Kidney epithelial cell (primary cell): ENCODE measurements around the gene PCDHA5. TPM values are rescaled to one million over a fixed set of nuclear protein-coding genes. Genes with fewer than 3 reads are reported as not detected.
"Not testable (repeated sequence)": the region's sequence is repeated elsewhere in the genome, so short reads cannot be mapped to it uniquely, and the experiment has no call there.

Experiments
- DNase-seq: peaks from one replicate; pipeline ENCODE4 v3.0.0-alpha.2; 2010; ENCODE audit warnings: low read depth
- H3K27me3 ChIP-seq: 2 replicates; pipeline ENCODE4 v1.6.0; 2011; ENCODE audit warnings: low read length; ENCODE audit not compliant: control insufficient read depth, insufficient read depth
- H3K36me3 ChIP-seq: 2 replicates; pipeline ENCODE4 v1.5.1; 2011; ENCODE audit warnings: low read length; ENCODE audit not compliant: control insufficient read depth, insufficient read depth
- H3K4me3 ChIP-seq: 2 replicates; pipeline ENCODE4 v1.5.1; 2011; ENCODE audit warnings: low read depth, mild to moderate bottlenecking, control low read depth, low read length
- total RNA-seq: library from RNA; depleted of rRNA; stranded (reverse); fragments of >200 nt; gene quantifications from 2 replicates; pipeline ENCODE4 v1.2.3, GENCODE V29; 2015
- TF ChIP-seq, protein P1 (sequence below): IDR thresholded peaks from 2 replicates; pipeline ENCODE4 v1.5.1; 2011; ENCODE audit warnings: mild to moderate bottlenecking, moderate library complexity, low read length, control low read depth, inconsistent platforms; ENCODE audit not compliant: insufficient read depth, poor library complexity, severe bottlenecking

Gene PCDHA5
- total RNA-seq, 1 donor from 2014 or later = not detected

GRCh38 chr5:140794595-140795258 lies 26.7 kb upstream of the PCDHA5 start, which contains the start of gene PCDHA2:
TSS of gene PCDHA2 (plus strand) at chr5:140794852.
- Histone ChIP-seq H3K4me3 (no peak within 1 kb of the TSS), H3K36me3 (no peaks in the 10 kb centered on the region)

DNA sequence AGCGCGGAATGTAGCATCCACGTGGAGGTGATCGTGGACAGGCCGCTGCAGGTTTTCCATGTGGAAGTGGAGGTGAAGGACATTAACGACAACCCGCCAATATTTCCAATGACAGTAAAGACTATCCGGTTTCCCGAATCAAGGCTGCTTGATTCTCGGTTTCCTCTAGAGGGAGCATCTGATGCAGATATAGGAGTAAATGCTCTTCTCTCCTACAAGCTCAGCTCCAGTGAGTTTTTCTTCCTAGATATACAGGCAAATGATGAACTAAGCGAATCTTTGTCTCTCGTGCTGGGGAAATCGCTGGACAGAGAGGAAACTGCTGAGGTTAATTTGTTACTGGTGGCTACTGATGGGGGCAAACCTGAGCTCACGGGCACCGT lies 26.2 kb upstream of the PCDHA5 start:
- no peak for DNase-seq
- no peaks in the 10 kb centered on the region for H3K27me3 ChIP-seq
- no peak overlapping the region for H3K4me3 ChIP-seq
- TF ChIP-seq, protein P1, sequence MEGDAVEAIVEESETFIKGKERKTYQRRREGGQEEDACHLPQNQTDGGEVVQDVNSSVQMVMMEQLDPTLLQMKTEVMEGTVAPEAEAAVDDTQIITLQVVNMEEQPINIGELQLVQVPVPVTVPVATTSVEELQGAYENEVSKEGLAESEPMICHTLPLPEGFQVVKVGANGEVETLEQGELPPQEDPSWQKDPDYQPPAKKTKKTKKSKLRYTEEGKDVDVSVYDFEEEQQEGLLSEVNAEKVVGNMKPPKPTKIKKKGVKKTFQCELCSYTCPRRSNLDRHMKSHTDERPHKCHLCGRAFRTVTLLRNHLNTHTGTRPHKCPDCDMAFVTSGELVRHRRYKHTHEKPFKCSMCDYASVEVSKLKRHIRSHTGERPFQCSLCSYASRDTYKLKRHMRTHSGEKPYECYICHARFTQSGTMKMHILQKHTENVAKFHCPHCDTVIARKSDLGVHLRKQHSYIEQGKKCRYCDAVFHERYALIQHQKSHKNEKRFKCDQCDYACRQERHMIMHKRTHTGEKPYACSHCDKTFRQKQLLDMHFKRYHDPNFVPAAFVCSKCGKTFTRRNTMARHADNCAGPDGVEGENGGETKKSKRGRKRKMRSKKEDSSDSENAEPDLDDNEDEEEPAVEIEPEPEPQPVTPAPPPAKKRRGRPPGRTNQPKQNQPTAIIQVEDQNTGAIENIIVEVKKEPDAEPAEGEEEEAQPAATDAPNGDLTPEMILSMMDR = peak; percentile 5
- no peaks in the 10 kb centered on the region for H3K36me3 ChIP-seq

More at GRCh38 chr5:140794595-140795258, 26.7 kb upstream of the PCDHA5 start, which contains the start of gene PCDHA2:
- no peaks in the 10 kb centered on the region for H3K27me3 ChIP-seq
- TF ChIP-seq, protein P1 = peak; percentile 3
- DNase-seq = no peak

- DNase-seq = not testable (repeated sequence)
Measured at GRCh38 chr5:140796072-140796717, 25.2 kb upstream of the PCDHA5 start.

GRCh38 chr5:140796718-140797095 lies 24.7 kb upstream of the PCDHA5 start:
- Histone ChIP-seq H3K4me3 (no peak overlapping the region), H3K27me3 (no peaks in the 10 kb centered on the region), H3K36me3 (no peaks in the 10 kb centered on the region)
- TF ChIP-seq, protein P1 = no peak
- DNase-seq = no peak

More at GRCh38 chr5:140796072-140796717, 25.2 kb upstream of the PCDHA5 start:
- not testable (repeated sequence) for H3K27me3 ChIP-seq, H3K36me3 ChIP-seq, H3K4me3 ChIP-seq

DNA sequence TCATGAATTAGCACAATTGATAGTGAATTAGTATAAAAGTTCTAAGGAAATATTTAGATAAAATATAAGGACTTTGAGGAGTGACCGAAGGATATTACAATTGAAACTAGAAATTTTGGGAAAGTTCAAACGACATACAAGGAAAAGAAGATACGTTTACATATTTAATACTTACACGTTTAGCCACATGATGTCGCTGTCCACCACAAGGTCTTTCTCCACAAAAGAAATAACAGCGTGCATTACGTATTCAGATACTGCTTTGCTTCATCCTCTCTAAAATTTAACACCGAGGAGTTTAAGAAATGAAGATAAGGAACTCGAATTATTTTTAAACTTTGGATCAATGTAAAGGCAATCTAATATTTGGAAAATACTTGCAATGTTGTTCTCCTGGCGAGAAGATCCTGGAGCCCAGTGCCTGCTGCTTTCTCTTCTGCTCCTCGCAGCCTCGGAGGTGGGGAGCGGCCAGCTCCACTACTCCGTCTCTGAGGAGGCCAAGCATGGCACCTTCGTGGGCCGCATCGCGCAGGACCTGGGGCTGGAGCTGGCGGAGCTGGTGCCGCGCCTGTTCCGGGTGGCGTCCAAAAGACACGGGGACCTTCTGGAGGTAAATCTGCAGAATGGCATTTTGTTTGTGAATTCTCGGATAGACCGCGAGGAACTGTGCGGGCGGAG lies 20.5 kb upstream of the PCDHA5 start, which contains the start of gene PCDHA3:
Gene PCDHA3, plus strand, starts transcription at position 242 of the 678 bp plus-strand sequence.
- Histone ChIP-seq H3K36me3 (no peaks in the 10 kb centered on the region), H3K27me3 (no peaks in the 10 kb centered on the region), H3K4me3 (no peak within 1 kb of the TSS)
- no peak for DNase-seq
- TF ChIP-seq, protein P1 = no peak

DNA sequence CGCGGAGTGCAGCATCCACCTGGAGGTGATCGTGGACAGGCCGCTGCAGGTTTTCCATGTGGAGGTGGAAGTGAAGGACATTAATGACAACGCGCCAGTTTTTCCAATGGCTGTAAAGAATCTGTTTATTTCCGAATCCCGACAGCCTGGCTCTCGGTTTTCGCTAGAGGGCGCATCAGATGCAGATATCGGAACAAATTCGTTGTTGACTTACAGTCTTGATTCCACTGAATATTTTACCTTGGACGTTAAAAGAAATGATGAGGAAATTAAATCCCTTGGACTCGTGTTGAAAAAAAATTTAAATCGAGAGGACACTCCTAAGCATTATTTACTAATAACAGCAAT lies 19.9 kb upstream of the PCDHA5 start:
- no peaks in the 10 kb centered on the region for H3K27me3 ChIP-seq
- H3K36me3 ChIP-seq = no peaks in the 10 kb centered on the region
- no peak overlapping the region for H3K4me3 ChIP-seq
- TF ChIP-seq, protein P1 = peak; percentile 16
- no peak for DNase-seq

- not testable (repeated sequence) for H3K36me3 ChIP-seq
Measured at GRCh38 chr5:140802381-140802780, 19.0 kb upstream of the PCDHA5 start.

More at GRCh38 chr5:140802381-140802780, 19.0 kb upstream of the PCDHA5 start:
- DNase-seq, H3K4me3 ChIP-seq, H3K27me3 ChIP-seq: not testable (repeated sequence)
